Measurements from ENCODE around the gene CAMTA1. TPM values are rescaled to one million over a fixed set of nuclear protein-coding genes. Genes with fewer than 3 reads are reported as not detected.

CAMTA1 gene
- total and polyA plus RNA-seq, 4 donors: 18.0 to 93.5 (median 35.8) TPM

DNA sequence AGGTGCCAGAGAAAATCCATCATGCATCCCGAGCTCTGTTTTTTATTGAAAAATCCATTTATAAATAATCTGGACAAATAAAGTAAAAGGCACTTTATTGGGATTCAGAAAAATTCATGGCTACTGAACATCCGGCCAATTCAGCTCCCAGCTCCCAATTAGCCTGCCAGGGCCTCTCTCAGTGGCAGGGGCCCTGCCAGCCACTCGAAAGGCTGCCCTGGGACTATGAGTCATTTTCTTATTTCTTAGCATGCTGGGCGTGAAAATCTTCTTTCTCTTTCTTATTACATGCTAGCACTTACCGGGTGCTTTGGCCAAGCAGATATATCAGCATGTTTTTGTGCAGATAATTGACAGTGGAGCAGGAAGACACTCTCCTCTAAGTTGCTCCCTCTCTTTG, 283.3 kb downstream of the CAMTA1 start:
- Histone ChIP-seq H3K36me3 (ENCODE audit: control insufficient read depth in 4 of 4, insufficient read depth in 3 of 4, low read depth in 1 of 4, low read length in 3 of 4) (no peaks in the 10 kb centered on the region), H3K9ac (ENCODE audit: low read depth in 1 of 2, low read length in 2 of 2) (no peak overlapping the region), H3K4me1 (ENCODE audit: control insufficient read depth in 4 of 4, insufficient read depth in 4 of 4, low read length in 3 of 4) (peaks cover 1 to 7% (median 6%) of the 10 kb centered on the region in 4 donors), H3K9me3 (ENCODE audit: control insufficient read depth in 4 of 4, low read length in 3 of 4) (no peaks in the 10 kb centered on the region), H3K27me3 (ENCODE audit: control insufficient read depth in 4 of 4, insufficient read depth in 4 of 4, low read length in 3 of 4) (peaks cover 0 to 2% (median 0%) of the 10 kb centered on the region in 4 donors), H3K4me3 (ENCODE audit: low read depth in 1 of 3, low read length in 3 of 3) (no peak overlapping the region), H3K27ac (ENCODE audit: low read depth in 1 of 2, low read length in 2 of 2) (no peak overlapping the region)
- TF ChIP-seq NR2F2 (IDR thresholded peaks at IDR 0.05): no peak
- no peak for TF ChIP-seq JUND (IDR thresholded peaks at IDR 0.05)
- TF ChIP-seq SP1 (IDR thresholded peaks at IDR 0.05): no peak
- TF ChIP-seq TAF1 (conservative IDR thresholded peaks at IDR 0.05): no peak
- TF ChIP-seq EGR1 (IDR thresholded peaks at IDR 0.05; ENCODE audit: low read depth in 2 of 2): no peak
- TF ChIP-seq, protein P1, sequence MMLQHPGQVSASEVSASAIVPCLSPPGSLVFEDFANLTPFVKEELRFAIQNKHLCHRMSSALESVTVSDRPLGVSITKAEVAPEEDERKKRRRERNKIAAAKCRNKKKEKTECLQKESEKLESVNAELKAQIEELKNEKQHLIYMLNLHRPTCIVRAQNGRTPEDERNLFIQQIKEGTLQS (IDR thresholded peaks at IDR 0.05): no peak
- TF ChIP-seq RXRA (IDR thresholded peaks at IDR 0.05): no peak
- TF ChIP-seq, protein P2, sequence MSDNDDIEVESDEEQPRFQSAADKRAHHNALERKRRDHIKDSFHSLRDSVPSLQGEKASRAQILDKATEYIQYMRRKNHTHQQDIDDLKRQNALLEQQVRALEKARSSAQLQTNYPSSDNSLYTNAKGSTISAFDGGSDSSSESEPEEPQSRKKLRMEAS (IDR thresholded peaks at IDR 0.05): no peak
- no peak for DNase-seq (ENCODE audit: low spot score)
- 88% methylated on average over 5 of the region's 5 CpGs for WGBS

DNA sequence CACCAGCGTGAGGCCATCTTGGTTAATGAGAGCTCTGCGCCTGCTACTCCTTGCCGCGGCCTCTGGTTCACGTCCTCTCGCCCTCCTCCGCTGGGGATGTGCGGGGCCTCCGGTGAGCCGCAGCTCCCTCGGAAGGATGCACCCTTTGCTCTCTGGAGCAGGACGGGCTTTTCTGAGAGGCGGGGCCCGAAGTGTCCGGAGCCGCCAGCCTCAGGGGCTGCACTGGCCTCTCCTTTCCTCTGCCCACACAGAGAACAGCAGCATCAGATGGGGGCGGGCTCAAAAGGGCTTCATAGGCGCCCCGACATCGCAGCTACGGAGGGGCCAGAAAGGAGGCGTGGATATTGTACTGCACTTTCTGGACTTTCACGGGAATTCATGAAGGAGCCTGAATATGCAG, 284.7 kb downstream of the CAMTA1 start:
- no peak for DNase-seq (ENCODE audit: low spot score)
- H3K4me3 ChIP-seq (ENCODE audit: low read depth in 1 of 3, low read length in 3 of 3): peak overlapping the region; percentile 41 to 60 (median 50)

DNA sequence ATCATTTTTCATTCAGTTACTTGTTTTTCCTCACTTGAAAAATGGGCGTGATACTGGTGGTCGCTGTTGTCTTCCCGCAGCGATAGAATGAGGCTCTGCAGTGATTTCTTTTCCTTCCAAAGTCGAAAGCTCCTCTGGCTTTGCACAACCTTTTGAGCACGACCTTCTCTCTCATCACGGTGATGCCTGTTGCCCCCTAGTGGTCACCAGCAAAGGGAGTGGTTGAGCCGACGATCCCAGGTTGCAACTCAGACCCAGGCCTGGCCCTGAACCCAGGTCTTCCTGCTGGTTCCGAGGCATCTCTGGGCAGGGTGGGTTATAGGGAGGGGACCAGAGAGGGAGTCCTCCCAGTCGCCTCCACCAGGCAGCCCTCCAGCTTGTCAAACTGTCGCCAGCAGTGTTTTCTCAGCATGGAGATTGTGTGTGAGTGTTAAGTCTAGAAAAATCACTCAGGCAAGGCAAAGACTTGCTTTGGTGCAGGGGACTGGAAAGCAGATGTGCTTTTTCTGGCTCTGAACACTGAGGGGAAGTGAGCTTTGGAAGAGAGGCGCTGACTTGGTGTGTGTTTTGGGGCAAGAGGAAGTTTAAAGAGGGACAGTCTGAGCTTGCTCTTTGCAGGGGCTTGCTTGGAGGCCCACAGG, 285.3 kb downstream of the CAMTA1 start:
- Histone ChIP-seq H3K9ac (ENCODE audit: low read depth in 1 of 2, low read length in 2 of 2) (peak overlapping the region in 1 of 2 donors; percentile 3), H3K9me3 (ENCODE audit: control insufficient read depth in 4 of 4, low read length in 3 of 4) (no peaks in the 10 kb centered on the region), H3K27ac (ENCODE audit: low read depth in 1 of 2, low read length in 2 of 2) (no peak overlapping the region), H3K27me3 (ENCODE audit: control insufficient read depth in 4 of 4, insufficient read depth in 4 of 4, low read length in 3 of 4) (no peaks in the 10 kb centered on the region), H3K4me1 (ENCODE audit: control insufficient read depth in 4 of 4, insufficient read depth in 4 of 4, low read length in 3 of 4) (peaks cover 1 to 7% (median 6%) of the 10 kb centered on the region in 4 donors), H3K4me3 (ENCODE audit: low read depth in 1 of 3, low read length in 3 of 3) (peak overlapping the region; percentile 41 to 60 (median 50)), H3K36me3 (ENCODE audit: control insufficient read depth in 4 of 4, insufficient read depth in 3 of 4, low read depth in 1 of 4, low read length in 3 of 4) (no peaks in the 10 kb centered on the region)
- DNase-seq (ENCODE audit: low spot score): peak; percentile 47
- TF ChIP-seq, protein P3, sequence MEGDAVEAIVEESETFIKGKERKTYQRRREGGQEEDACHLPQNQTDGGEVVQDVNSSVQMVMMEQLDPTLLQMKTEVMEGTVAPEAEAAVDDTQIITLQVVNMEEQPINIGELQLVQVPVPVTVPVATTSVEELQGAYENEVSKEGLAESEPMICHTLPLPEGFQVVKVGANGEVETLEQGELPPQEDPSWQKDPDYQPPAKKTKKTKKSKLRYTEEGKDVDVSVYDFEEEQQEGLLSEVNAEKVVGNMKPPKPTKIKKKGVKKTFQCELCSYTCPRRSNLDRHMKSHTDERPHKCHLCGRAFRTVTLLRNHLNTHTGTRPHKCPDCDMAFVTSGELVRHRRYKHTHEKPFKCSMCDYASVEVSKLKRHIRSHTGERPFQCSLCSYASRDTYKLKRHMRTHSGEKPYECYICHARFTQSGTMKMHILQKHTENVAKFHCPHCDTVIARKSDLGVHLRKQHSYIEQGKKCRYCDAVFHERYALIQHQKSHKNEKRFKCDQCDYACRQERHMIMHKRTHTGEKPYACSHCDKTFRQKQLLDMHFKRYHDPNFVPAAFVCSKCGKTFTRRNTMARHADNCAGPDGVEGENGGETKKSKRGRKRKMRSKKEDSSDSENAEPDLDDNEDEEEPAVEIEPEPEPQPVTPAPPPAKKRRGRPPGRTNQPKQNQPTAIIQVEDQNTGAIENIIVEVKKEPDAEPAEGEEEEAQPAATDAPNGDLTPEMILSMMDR (IDR thresholded peaks at IDR 0.05; ENCODE audit: low read depth, low read length, missing input control): peak; percentile 73
- peak; percentile 83 to 93 for TF ChIP-seq RAD21 (IDR thresholded peaks at IDR 0.05)
- TF ChIP-seq NR2F2 (IDR thresholded peaks at IDR 0.05): no peak
- TF ChIP-seq RXRA (IDR thresholded peaks at IDR 0.05): peak in 1 of 2 donors; percentile 26
- TF ChIP-seq SP1 (IDR thresholded peaks at IDR 0.05): no peak
- no peak for TF ChIP-seq FOXA2 (IDR thresholded peaks at IDR 0.05)
- peak; percentile 27 to 53 for TF ChIP-seq HNF4A (conservative IDR thresholded peaks at IDR 0.05)
- TF ChIP-seq, protein P1 (IDR thresholded peaks at IDR 0.05): no peak
- no peak for TF ChIP-seq JUND (IDR thresholded peaks at IDR 0.05)
- TF ChIP-seq, protein P2 (IDR thresholded peaks at IDR 0.05): no peak
- TF ChIP-seq, protein P4, sequence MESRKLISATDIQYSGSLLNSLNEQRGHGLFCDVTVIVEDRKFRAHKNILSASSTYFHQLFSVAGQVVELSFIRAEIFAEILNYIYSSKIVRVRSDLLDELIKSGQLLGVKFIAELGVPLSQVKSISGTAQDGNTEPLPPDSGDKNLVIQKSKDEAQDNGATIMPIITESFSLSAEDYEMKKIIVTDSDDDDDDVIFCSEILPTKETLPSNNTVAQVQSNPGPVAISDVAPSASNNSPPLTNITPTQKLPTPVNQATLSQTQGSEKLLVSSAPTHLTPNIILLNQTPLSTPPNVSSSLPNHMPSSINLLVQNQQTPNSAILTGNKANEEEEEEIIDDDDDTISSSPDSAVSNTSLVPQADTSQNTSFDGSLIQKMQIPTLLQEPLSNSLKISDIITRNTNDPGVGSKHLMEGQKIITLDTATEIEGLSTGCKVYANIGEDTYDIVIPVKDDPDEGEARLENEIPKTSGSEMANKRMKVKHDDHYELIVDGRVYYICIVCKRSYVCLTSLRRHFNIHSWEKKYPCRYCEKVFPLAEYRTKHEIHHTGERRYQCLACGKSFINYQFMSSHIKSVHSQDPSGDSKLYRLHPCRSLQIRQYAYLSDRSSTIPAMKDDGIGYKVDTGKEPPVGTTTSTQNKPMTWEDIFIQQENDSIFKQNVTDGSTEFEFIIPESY (IDR thresholded peaks at IDR 0.05): no peak
- TF ChIP-seq YY1 (IDR thresholded peaks at IDR 0.05): no peak
- TF ChIP-seq EGR1 (IDR thresholded peaks at IDR 0.05; ENCODE audit: low read depth in 2 of 2): no peak
- TF ChIP-seq, protein P5, sequence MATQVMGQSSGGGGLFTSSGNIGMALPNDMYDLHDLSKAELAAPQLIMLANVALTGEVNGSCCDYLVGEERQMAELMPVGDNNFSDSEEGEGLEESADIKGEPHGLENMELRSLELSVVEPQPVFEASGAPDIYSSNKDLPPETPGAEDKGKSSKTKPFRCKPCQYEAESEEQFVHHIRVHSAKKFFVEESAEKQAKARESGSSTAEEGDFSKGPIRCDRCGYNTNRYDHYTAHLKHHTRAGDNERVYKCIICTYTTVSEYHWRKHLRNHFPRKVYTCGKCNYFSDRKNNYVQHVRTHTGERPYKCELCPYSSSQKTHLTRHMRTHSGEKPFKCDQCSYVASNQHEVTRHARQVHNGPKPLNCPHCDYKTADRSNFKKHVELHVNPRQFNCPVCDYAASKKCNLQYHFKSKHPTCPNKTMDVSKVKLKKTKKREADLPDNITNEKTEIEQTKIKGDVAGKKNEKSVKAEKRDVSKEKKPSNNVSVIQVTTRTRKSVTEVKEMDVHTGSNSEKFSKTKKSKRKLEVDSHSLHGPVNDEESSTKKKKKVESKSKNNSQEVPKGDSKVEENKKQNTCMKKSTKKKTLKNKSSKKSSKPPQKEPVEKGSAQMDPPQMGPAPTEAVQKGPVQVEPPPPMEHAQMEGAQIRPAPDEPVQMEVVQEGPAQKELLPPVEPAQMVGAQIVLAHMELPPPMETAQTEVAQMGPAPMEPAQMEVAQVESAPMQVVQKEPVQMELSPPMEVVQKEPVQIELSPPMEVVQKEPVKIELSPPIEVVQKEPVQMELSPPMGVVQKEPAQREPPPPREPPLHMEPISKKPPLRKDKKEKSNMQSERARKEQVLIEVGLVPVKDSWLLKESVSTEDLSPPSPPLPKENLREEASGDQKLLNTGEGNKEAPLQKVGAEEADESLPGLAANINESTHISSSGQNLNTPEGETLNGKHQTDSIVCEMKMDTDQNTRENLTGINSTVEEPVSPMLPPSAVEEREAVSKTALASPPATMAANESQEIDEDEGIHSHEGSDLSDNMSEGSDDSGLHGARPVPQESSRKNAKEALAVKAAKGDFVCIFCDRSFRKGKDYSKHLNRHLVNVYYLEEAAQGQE (IDR thresholded peaks at IDR 0.05): peak; percentile 68
- 10% methylated on average over 13 of the region's 13 CpGs for WGBS

More for the DNA sequence above, 284.7 kb downstream of the CAMTA1 start:
- Histone ChIP-seq H3K27me3 (ENCODE audit: control insufficient read depth in 4 of 4, insufficient read depth in 4 of 4, low read length in 3 of 4) (no peaks in the 10 kb centered on the region), H3K4me1 (ENCODE audit: control insufficient read depth in 4 of 4, insufficient read depth in 4 of 4, low read length in 3 of 4) (peaks cover 1 to 7% (median 6%) of the 10 kb centered on the region in 4 donors), H3K9me3 (ENCODE audit: control insufficient read depth in 4 of 4, low read length in 3 of 4) (no peaks in the 10 kb centered on the region), H3K9ac (ENCODE audit: low read depth in 1 of 2, low read length in 2 of 2) (peak overlapping the region in 1 of 2 donors; percentile 3), H3K27ac (ENCODE audit: low read depth in 1 of 2, low read length in 2 of 2) (no peak overlapping the region), H3K36me3 (ENCODE audit: control insufficient read depth in 4 of 4, insufficient read depth in 3 of 4, low read depth in 1 of 4, low read length in 3 of 4) (no peaks in the 10 kb centered on the region)
- TF ChIP-seq, protein P1 (IDR thresholded peaks at IDR 0.05): no peak
- TF ChIP-seq RAD21 (IDR thresholded peaks at IDR 0.05): no peak
- no peak for TF ChIP-seq FOXA1 (IDR thresholded peaks at IDR 0.05)
- TF ChIP-seq HNF4G (IDR thresholded peaks at IDR 0.05): no peak
- no peak for TF ChIP-seq YY1 (IDR thresholded peaks at IDR 0.05)
- TF ChIP-seq TAF1 (conservative IDR thresholded peaks at IDR 0.05): no peak
- TF ChIP-seq FOXA2 (IDR thresholded peaks at IDR 0.05): no peak
- WGBS: 12% methylated on average over 23 of the region's 23 CpGs

Data from liver (tissue), 9 donors.